ENCODE data around the gene TERB2.
"Not testable (repeated sequence)": the region's sequence is repeated elsewhere in the genome, so short reads cannot be mapped to it uniquely, and the experiment has no call there.

The TERB2 gene

GRCh38 chr15:45003731-45004410 lies 47.4 kb downstream of the TERB2 start:
- not testable (repeated sequence) for DNase-seq

- not testable (repeated sequence) for DNase-seq
These were observed 48.2 kb downstream of the TERB2 start for GRCh38 chr15:45004590-45005175.

- no peak for DNase-seq
These were observed 52.6 kb downstream of the TERB2 start for GRCh38 chr15:45009046-45009445.

- not testable (repeated sequence) for DNase-seq
These were observed 58.6 kb downstream of the TERB2 start for GRCh38 chr15:45015114-45015513.

GRCh38 chr15:45020222-45020900 lies 63.9 kb downstream of the TERB2 start:
- DNase-seq, result not testable (repeated sequence)

- DNase-seq, result not testable (repeated sequence)
These were observed 64.4 kb downstream of the TERB2 start for GRCh38 chr15:45020901-45021259.

- DNase-seq, result no peak
These were observed 64.9 kb downstream of the TERB2 start for GRCh38 chr15:45021348-45021747.

GRCh38 chr15:45022871-45023658 lies 66.6 kb downstream of the TERB2 start, which contains the start of gene SORD:
SORD (plus strand) TSS chr15:45023195; CDS start chr15:45023284, 89 bp downstream.
- DNase-seq, result peak; percentile 93

GRCh38 chr15:45023659-45024225 lies 67.3 kb downstream of the TERB2 start:
- DNase-seq, result no peak

- not testable (repeated sequence) for DNase-seq
These were observed 68.2 kb downstream of the TERB2 start for GRCh38 chr15:45024649-45025048.

- not testable (repeated sequence) for DNase-seq
These were observed 69.1 kb downstream of the TERB2 start for GRCh38 chr15:45025627-45026026.

- DNase-seq, result no peak
These were observed 70.2 kb downstream of the TERB2 start for GRCh38 chr15:45026651-45027190.

GRCh38 chr15:45027220-45027619 lies 70.7 kb downstream of the TERB2 start:
- DNase-seq, result no peak
